Large intestine (tissue), 3 donors: Measurements from ENCODE around the gene CLPTM1L. TPM values are rescaled to one million over a fixed set of nuclear protein-coding genes. Genes with fewer than 3 reads are reported as not detected.
A peak's percentile ranks its signal among the peaks of the same experiment; 100 is the strongest.
"Not testable (repeated sequence)": the region's sequence is repeated elsewhere in the genome, so short reads cannot be mapped to it uniquely, and the experiment has no call there.

Experiments used
- DNase-seq, 2 donors: peaks; one replicate each; pipeline versions ENCODE4 v3.0.0 to v3.0.0-alpha.2; 2013
- H3K27ac ChIP-seq: one replicate; pipeline ENCODE4 v1.5.1; 2013; ENCODE audit warnings: low read length
- H3K27me3 ChIP-seq: 2 replicates; pipeline ENCODE4 v1.6.1; 2013; ENCODE audit warnings: low read length; ENCODE audit not compliant: control insufficient read depth, insufficient read depth
- H3K36me3 ChIP-seq: 2 replicates; pipeline ENCODE4 v1.6.1; 2013; ENCODE audit warnings: low read length; ENCODE audit not compliant: control insufficient read depth, insufficient read depth
- H3K4me1 ChIP-seq: one replicate; pipeline ENCODE4 v1.6.1; 2013; ENCODE audit warnings: low read length; ENCODE audit not compliant: control insufficient read depth, insufficient read depth
- H3K4me3 ChIP-seq: one replicate; pipeline ENCODE4 v1.5.1; 2013; ENCODE audit warnings: low read length
- H3K9me3 ChIP-seq: one replicate; pipeline ENCODE4 v1.6.1; 2013; ENCODE audit warnings: mild to moderate bottlenecking, low read depth, low read length, moderate library complexity; ENCODE audit not compliant: control insufficient read depth
- WGBS: methylation state at CpG from one replicate; pipeline ENCODE4 v1.1.5; 2013; ENCODE audit warnings: low lambda C conversion rate; ENCODE audit not compliant: insufficient coverage; 5-methylcytosine and 5-hydroxymethylcytosine counted together
- polyA plus RNA-seq: library from polyadenylated mRNA; unstranded; fragments of 120-200 nt; gene quantifications from one replicate; pipeline ENCODE4 v1.2.1, GENCODE V29; 2013

Gene CLPTM1L
- polyA plus RNA-seq, 1 donor = 87.4 TPM

DNA sequence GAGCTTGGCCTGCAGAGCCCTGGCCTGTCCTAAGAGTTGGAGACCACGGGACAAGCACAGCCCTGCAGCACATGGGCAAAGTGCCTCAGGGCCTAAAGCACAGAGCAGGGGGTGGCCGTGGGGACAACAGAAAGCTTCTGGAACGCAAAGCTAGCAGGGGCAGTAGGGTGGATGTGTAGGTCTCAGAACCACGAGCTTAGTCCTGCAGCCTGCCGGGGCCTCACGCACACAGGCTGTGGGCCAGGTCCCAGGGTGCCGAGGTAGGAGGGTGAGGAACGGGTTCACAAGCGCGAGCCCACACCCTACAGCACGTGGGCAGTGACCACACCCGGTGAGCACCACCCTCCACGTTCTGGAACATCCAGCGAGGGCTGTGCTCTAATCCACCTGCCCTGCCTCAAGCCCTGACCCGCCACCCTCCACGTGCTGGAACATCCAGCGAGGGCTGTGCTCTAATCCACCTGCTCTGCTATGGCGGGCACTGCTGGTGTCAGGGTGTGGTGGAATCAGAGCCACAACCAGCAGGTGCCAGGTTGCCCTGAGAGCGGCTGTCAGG, 9.3 kb downstream of the CLPTM1L start:
- peak overlapping the region; percentile 84 for H3K27ac ChIP-seq
- no CpG with 5 or more reads among the region's 19 CpGs for WGBS

GRCh38 chr5:1334831-1335539, 9.9 kb downstream of the CLPTM1L start:
- Histone ChIP-seq H3K27ac (peak overlapping the region; percentile 11), H3K36me3 (peaks cover 81% of the 10 kb centered on the region), H3K27me3 (no peaks in the 10 kb centered on the region), H3K4me3 (no peak overlapping the region), H3K9me3 (no peaks in the 10 kb centered on the region), H3K4me1 (peaks cover 44% of the 10 kb centered on the region)
- no peak for DNase-seq
- WGBS = 80% methylated on average over 1 of the region's 32 CpGs

More for the DNA sequence above, 9.3 kb downstream of the CLPTM1L start:
- H3K27me3 ChIP-seq = no peaks in the 10 kb centered on the region
- DNase-seq = no peak
- H3K4me1 ChIP-seq = peaks cover 37% of the 10 kb centered on the region
- no peaks in the 10 kb centered on the region for H3K9me3 ChIP-seq
- peaks cover 81% of the 10 kb centered on the region for H3K36me3 ChIP-seq
- H3K4me3 ChIP-seq = no peak overlapping the region

- H3K4me1 ChIP-seq = peaks cover 45% of the 10 kb centered on the region
- WGBS = no CpG with 5 or more reads among the region's 14 CpGs
- H3K27ac ChIP-seq = no peak overlapping the region
- no peak for DNase-seq
- no peak overlapping the region for H3K4me3 ChIP-seq
- H3K36me3 ChIP-seq = peaks cover 84% of the 10 kb centered on the region
- no peaks in the 10 kb centered on the region for H3K27me3 ChIP-seq
- peaks cover 2% of the 10 kb centered on the region for H3K9me3 ChIP-seq
These were observed 10.9 kb downstream of the CLPTM1L start for GRCh38 chr5:1333986-1334385.

- H3K27me3 ChIP-seq, H3K4me3 ChIP-seq, H3K9me3 ChIP-seq, H3K27ac ChIP-seq: not testable (repeated sequence)
- WGBS = 97% methylated on average over 4 of the region's 5 CpGs
- Histone ChIP-seq H3K4me1 (peaks cover 40% of the 10 kb centered on the region), H3K36me3 (peaks cover 78% of the 10 kb centered on the region)
- DNase-seq = peak in 1 of 2 donors; percentile 29
These were observed 11.6 kb downstream of the CLPTM1L start for GRCh38 chr5:1333286-1333685.

DNA sequence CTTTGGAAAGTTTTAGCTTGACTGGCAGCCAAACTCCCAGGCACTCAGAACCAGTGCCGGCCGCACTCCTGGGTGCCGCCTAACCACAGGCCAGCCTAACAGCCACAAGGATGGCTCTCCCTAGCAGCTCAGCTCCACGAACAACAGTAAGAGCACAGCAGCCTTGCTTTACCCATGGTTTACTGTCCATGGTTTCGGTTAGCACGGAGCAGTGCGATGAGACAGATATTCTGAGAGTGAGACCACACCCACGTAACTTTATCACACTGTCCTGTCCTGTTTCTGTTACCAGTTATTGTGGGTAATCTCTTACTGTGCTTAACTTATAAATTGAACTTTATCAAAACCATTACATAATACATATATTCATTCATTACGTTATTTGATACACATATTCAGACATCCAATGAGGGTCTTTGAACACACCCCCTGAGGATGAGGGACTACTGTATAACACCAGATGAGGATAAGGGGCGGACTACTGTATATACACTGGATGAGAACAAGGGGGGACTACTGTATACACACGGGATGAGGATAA, 12.4 kb downstream of the CLPTM1L start:
- Histone ChIP-seq H3K27me3 (no peaks in the 10 kb centered on the region), H3K27ac (no peak overlapping the region), H3K36me3 (peaks cover 70% of the 10 kb centered on the region), H3K9me3 (peaks cover 7% of the 10 kb centered on the region), H3K4me3 (no peak overlapping the region), H3K4me1 (peaks cover 32% of the 10 kb centered on the region)
- no peak for DNase-seq
- 86% methylated on average over 1 of the region's 11 CpGs for WGBS

- Histone ChIP-seq H3K27ac (no peak overlapping the region), H3K36me3 (peaks cover 66% of the 10 kb centered on the region), H3K4me3 (no peak overlapping the region), H3K27me3 (no peaks in the 10 kb centered on the region), H3K9me3 (peaks cover 7% of the 10 kb centered on the region), H3K4me1 (peaks cover 28% of the 10 kb centered on the region)
- WGBS = no CpG with 5 or more reads among the region's 11 CpGs
- DNase-seq = no peak
These were observed 13.0 kb downstream of the CLPTM1L start for GRCh38 chr5:1331861-1332405.

- Histone ChIP-seq H3K36me3 (peaks cover 61% of the 10 kb centered on the region), H3K27ac (peak overlapping the region; percentile 65), H3K4me1 (peaks cover 20% of the 10 kb centered on the region), H3K27me3 (no peaks in the 10 kb centered on the region), H3K9me3 (peaks cover 7% of the 10 kb centered on the region), H3K4me3 (no peak overlapping the region)
- DNase-seq = no peak
- 80% methylated on average over 1 of the region's 35 CpGs for WGBS
These were observed 13.8 kb downstream of the CLPTM1L start for GRCh38 chr5:1330847-1331831.

DNA sequence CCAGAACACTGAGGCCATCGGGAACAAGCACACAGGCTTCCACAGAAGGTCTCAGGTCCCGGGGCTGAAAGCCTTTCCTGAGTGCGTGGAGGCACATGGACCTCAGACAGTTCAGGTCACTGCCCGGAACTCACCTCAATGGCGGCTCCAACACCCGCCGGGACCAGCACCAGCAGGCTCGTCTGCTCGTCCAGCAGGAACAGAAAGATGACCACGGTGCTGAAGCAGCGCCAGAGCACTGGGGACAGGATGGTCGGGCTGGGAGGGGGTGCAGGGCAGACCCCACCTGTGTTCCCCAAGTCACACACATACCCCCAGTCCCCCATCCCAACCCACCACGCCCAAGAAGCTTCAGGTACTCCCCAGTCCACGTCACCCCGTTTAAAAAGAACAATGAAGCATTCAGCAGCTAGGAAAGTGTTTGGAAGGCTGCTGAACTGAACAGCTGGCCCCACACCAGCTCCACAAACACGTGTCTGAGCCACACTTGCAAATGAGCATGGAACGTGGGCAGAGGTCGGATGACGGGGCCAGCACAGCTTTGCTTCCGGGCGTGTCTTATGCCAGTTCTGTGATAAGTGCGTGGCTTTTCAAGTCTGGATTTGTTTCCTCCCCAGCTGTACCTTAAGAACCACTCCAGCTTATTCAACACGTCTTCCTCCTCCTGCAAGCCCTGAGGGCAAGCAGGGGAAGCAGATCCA, 14.6 kb downstream of the CLPTM1L start:
- H3K36me3 ChIP-seq = peaks cover 61% of the 10 kb centered on the region
- WGBS = no CpG with 5 or more reads among the region's 23 CpGs
- peak; percentile 42 to 64 for DNase-seq

DNA sequence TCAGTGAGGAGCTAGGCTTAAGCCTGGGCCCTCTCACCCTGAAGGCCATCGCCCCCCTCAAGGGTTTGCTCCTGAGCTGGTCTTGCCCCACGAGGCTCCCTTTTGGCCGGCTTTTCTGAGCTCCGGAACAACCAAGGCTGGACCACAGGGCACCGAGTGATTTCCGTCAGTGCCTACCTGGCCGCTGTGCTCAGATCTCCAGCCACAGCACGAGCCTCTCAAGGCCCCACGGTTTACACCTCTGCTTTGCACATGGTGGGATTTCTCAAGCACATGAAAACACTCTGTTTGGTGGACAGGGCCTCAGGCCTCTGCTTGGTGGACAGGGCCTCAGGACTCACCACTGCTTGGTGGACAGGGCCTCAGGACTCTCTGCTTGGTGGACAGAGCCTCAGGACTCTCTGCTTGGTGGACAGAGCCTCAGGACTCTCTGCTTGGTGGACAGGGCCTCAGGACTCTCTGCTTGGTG, 15.8 kb downstream of the CLPTM1L start:
- peaks cover 10% of the 10 kb centered on the region for H3K4me1 ChIP-seq
- DNase-seq = no peak
- no peaks in the 10 kb centered on the region for H3K27me3 ChIP-seq
- H3K36me3 ChIP-seq = peaks cover 62% of the 10 kb centered on the region
- peaks cover 7% of the 10 kb centered on the region for H3K9me3 ChIP-seq
- H3K27ac ChIP-seq = no peak overlapping the region
- no CpG with 5 or more reads among the region's 9 CpGs for WGBS
- H3K4me3 ChIP-seq = no peak overlapping the region

More for the DNA sequence above, 14.6 kb downstream of the CLPTM1L start:
- H3K27me3 ChIP-seq = no peaks in the 10 kb centered on the region
- no peak overlapping the region for H3K4me3 ChIP-seq
- peak overlapping the region; percentile 65 for H3K27ac ChIP-seq
- H3K9me3 ChIP-seq = peaks cover 7% of the 10 kb centered on the region
- H3K4me1 ChIP-seq = peaks cover 12% of the 10 kb centered on the region
